Astrocyte (in vitro differentiated cells and primary cell): ENCODE measurements around the gene ADD3. TPM values are rescaled to one million over a fixed set of nuclear protein-coding genes. Genes with fewer than 3 reads are reported as not detected.

ENCODE experiments used
- DNase-seq: peaks from one replicate; pipeline ENCODE4 v3.0.0-alpha.2; 2010; ENCODE audit warnings: low read depth
- FAIRE-seq: peaks from 2 replicates; lab custom pipeline; 2011; peaks lifted over from hg19 to GRCh38; lab: Jason Lieb, UNC
- H2AFZ ChIP-seq: 2 replicates; pipeline ENCODE4 v1.6.0; 2012; ENCODE audit warnings: low read depth, low read length, inconsistent platforms
- H3K27ac ChIP-seq: 2 replicates; pipeline ENCODE4 v1.5.1; 2011; ENCODE audit warnings: low read depth, low read length, inconsistent platforms
- H3K27me3 ChIP-seq: 2 replicates; pipeline ENCODE4 v1.6.0; 2011; ENCODE audit warnings: low read length, inconsistent platforms; ENCODE audit not compliant: insufficient read depth
- H3K36me3 ChIP-seq: 2 replicates; pipeline ENCODE4 v1.5.1; 2011; ENCODE audit warnings: low read length, inconsistent platforms; ENCODE audit not compliant: insufficient read depth
- H3K4me1 ChIP-seq: 2 replicates; pipeline ENCODE4 v1.5.1; 2011; ENCODE audit warnings: low read length, inconsistent platforms; ENCODE audit not compliant: insufficient read depth
- H3K4me2 ChIP-seq: 2 replicates; pipeline ENCODE4 v1.6.0; 2012; ENCODE audit warnings: low read length, inconsistent platforms
- H3K4me3 ChIP-seq: 2 replicates; pipeline ENCODE4 v1.5.1; 2011; ENCODE audit warnings: low read depth, mild to moderate bottlenecking, low read length, inconsistent platforms; ENCODE audit not compliant: insufficient read depth
- H3K79me2 ChIP-seq: 2 replicates; pipeline ENCODE4 v1.6.0; 2012; ENCODE audit warnings: mild to moderate bottlenecking, low read length, inconsistent platforms; ENCODE audit not compliant: insufficient read depth
- H3K9ac ChIP-seq: 2 replicates; pipeline ENCODE4 v1.6.0; 2012; ENCODE audit warnings: mild to moderate bottlenecking, low read length, inconsistent platforms
- H3K9me3 ChIP-seq: 2 replicates; pipeline ENCODE4 v1.5.1; 2012; ENCODE audit warnings: low read depth, mild to moderate bottlenecking, low read length, inconsistent platforms; ENCODE audit not compliant: insufficient read depth
- H4K20me1 ChIP-seq: 2 replicates; pipeline ENCODE4 v1.6.0; 2012; ENCODE audit warnings: low read length, inconsistent platforms; ENCODE audit not compliant: insufficient read depth
- H3K27ac Mint-ChIP-seq: one replicate; pipeline ENCODE4 v1.8.0; 2021; ENCODE audit warnings: mild to moderate bottlenecking, mixed read lengths; ENCODE audit not compliant: unreplicated experiment
- H3K27me3 Mint-ChIP-seq: one replicate; pipeline ENCODE4 v1.8.0; 2021; ENCODE audit warnings: low read depth, mixed read lengths; ENCODE audit not compliant: unreplicated experiment
- H3K36me3 Mint-ChIP-seq: one replicate; pipeline ENCODE4 v1.8.0; 2021; ENCODE audit warnings: low read depth, mixed read lengths; ENCODE audit not compliant: unreplicated experiment
- H3K4me1 Mint-ChIP-seq: one replicate; pipeline ENCODE4 v1.8.0; 2021; ENCODE audit warnings: low read depth, mixed read lengths; ENCODE audit not compliant: unreplicated experiment
- H3K4me3 Mint-ChIP-seq: one replicate; pipeline ENCODE4 v1.8.0; 2021; ENCODE audit warnings: mild to moderate bottlenecking, moderate library complexity, mixed read lengths; ENCODE audit not compliant: unreplicated experiment
- H3K9me3 Mint-ChIP-seq: one replicate; pipeline ENCODE4 v1.8.0; 2021; ENCODE audit warnings: mild to moderate bottlenecking, mixed read lengths; ENCODE audit not compliant: unreplicated experiment
- CTCF ChIP-seq: IDR thresholded peaks from 2 replicates; pipeline ENCODE4 v1.5.1; 2011; ENCODE audit warnings: low read depth, mild to moderate bottlenecking, inconsistent platforms, low read length, moderate library complexity; ENCODE audit not compliant: insufficient read depth
- EZH2 ChIP-seq: IDR thresholded peaks from 2 replicates; pipeline ENCODE4 v1.6.1; 2012; ENCODE audit warnings: mild to moderate bottlenecking, low read length, inconsistent platforms; ENCODE audit not compliant: insufficient read depth
- total RNA-seq: library from RNA; stranded (reverse); gene quantifications from 2 replicates; pipeline ENCODE4 v1.2.1, GENCODE V29; 2021

ADD3 gene
- total RNA-seq, 1 donor from 2014 or later: 127 TPM

GRCh38 chr10:110093722-110094121 is 85.9 kb downstream of the ADD3 start:
- Histone ChIP-seq H3K4me1 (peaks cover 5% of the 10 kb centered on the region), H3K79me2 (peaks cover 41% of the 10 kb centered on the region), H3K36me3 (no peaks in the 10 kb centered on the region), H3K4me3 (no peak overlapping the region), H4K20me1 (no peaks in the 10 kb centered on the region), H3K27me3 (no peaks in the 10 kb centered on the region), H3K9me3 (no peaks in the 10 kb centered on the region), H3K9ac (no peak overlapping the region), H2AFZ (no peak overlapping the region), H3K27ac (no peak overlapping the region), H3K4me2 (no peak overlapping the region)
- Mint-ChIP-seq H3K9me3 (no peaks in the 10 kb centered on the region), H3K4me1 (peaks cover 2% of the 10 kb centered on the region), H3K4me3 (no peak overlapping the region), H3K36me3 (no peaks in the 10 kb centered on the region), H3K27me3 (no peaks in the 10 kb centered on the region), H3K27ac (no peak overlapping the region)
- DNase-seq: no peak
- TF ChIP-seq EZH2 (no peak), CTCF (no peak)
- no peak for FAIRE-seq

- no peak overlapping the region for H3K4me3 Mint-ChIP-seq
- H3K9me3 Mint-ChIP-seq: no peaks in the 10 kb centered on the region
- Histone ChIP-seq H3K4me3 (no peak overlapping the region), H2AFZ (no peak overlapping the region), H3K4me1 (peaks cover 5% of the 10 kb centered on the region), H3K9me3 (no peaks in the 10 kb centered on the region), H4K20me1 (no peaks in the 10 kb centered on the region), H3K36me3 (no peaks in the 10 kb centered on the region), H3K9ac (no peak overlapping the region), H3K27me3 (no peaks in the 10 kb centered on the region), H3K79me2 (peaks cover 39% of the 10 kb centered on the region), H3K27ac (no peak overlapping the region), H3K4me2 (no peak overlapping the region)
- TF ChIP-seq EZH2 (no peak), CTCF (no peak)
- no peaks in the 10 kb centered on the region for H3K36me3 Mint-ChIP-seq
- H3K4me1 Mint-ChIP-seq: peaks cover 3% of the 10 kb centered on the region
- H3K27me3 Mint-ChIP-seq: no peaks in the 10 kb centered on the region
- H3K27ac Mint-ChIP-seq: no peak overlapping the region
- DNase-seq: no peak
- FAIRE-seq: no peak
These were observed 87.0 kb downstream of the ADD3 start for GRCh38 chr10:110094786-110095185.

GRCh38 chr10:110101464-110102144 is 93.8 kb downstream of the ADD3 start:
- Mint-ChIP-seq H3K4me1 (peaks cover 2% of the 10 kb centered on the region), H3K36me3 (peaks cover 10% of the 10 kb centered on the region), H3K27ac (no peak overlapping the region), H3K4me3 (no peak overlapping the region), H3K9me3 (no peaks in the 10 kb centered on the region), H3K27me3 (no peaks in the 10 kb centered on the region)
- Histone ChIP-seq H3K9me3 (no peaks in the 10 kb centered on the region), H3K4me2 (no peak overlapping the region), H2AFZ (no peak overlapping the region), H3K4me3 (no peak overlapping the region), H3K36me3 (peaks cover 2% of the 10 kb centered on the region), H3K27me3 (no peaks in the 10 kb centered on the region), H3K9ac (no peak overlapping the region), H3K4me1 (no peaks in the 10 kb centered on the region), H4K20me1 (no peaks in the 10 kb centered on the region), H3K27ac (no peak overlapping the region), H3K79me2 (peaks cover 15% of the 10 kb centered on the region)
- DNase-seq (no peak), FAIRE-seq (no peak)
- no peak for TF ChIP-seq CTCF
- TF ChIP-seq EZH2: no peak
